H1 (cell line): Measurements from ENCODE around the gene FBN2. TPM values are rescaled to one million over a fixed set of nuclear protein-coding genes. Genes with fewer than 3 reads are reported as not detected.

Experiments
- CTCF ChIA-PET: fragments of 300-600 bp; sonication (Branson Sonifier 250); formaldehyde crosslinking; loops from one replicate; lab custom pipeline; 2021; ENCODE audit not compliant: partially characterized antibody; lab: Charles Lee
- POLR2A ChIA-PET: fragments of 300-600 bp; sonication (Branson Sonifier 250); formaldehyde crosslinking; loops from one replicate; lab custom pipeline; 2021; ENCODE audit warnings: inconsistent platforms; ENCODE audit not compliant: partially characterized antibody; lab: Charles Lee
- DNase-seq, 2 experiments: peaks; one replicate each; pipeline versions ENCODE4 v3.0.0 to v3.0.0-alpha.2; 2010 to 2022; ENCODE audit warnings: low spot score in 2 of 2, low read depth in 1 of 2, mixed read lengths in 1 of 2
- FAIRE-seq: peaks from 2 replicates; lab custom pipeline; 2011; peaks lifted over from hg19 to GRCh38; lab: Jason Lieb, UNC
- H2AFZ ChIP-seq: 2 replicates; pipeline ENCODE4 v1.8.1; 2012; ENCODE audit warnings: low read length, inconsistent platforms
- H2AK5ac ChIP-seq: 2 replicates; pipeline ENCODE4 v1.6.1; 2013; ENCODE audit warnings: low read depth, low read length
- H2BK120ac ChIP-seq: replicated peaks from 2 replicates; pipeline ENCODE3; 2013; ENCODE audit warnings: low read depth, low read length, inconsistent platforms
- H2BK12ac ChIP-seq: 2 replicates; pipeline ENCODE4 v1.6.1; 2013; ENCODE audit warnings: low read depth, low read length
- H2BK15ac ChIP-seq: 2 replicates; pipeline ENCODE4 v1.6.1; 2013; ENCODE audit warnings: low read length
- H2BK20ac ChIP-seq: 2 replicates; pipeline ENCODE4 v1.6.1; 2013; ENCODE audit warnings: low read length
- H2BK5ac ChIP-seq: 2 replicates; pipeline ENCODE4 v1.6.1; 2013; ENCODE audit warnings: low read depth, low read length
- H3K14ac ChIP-seq: 2 replicates; pipeline ENCODE4 v1.6.1; 2013; ENCODE audit warnings: inconsistent platforms; ENCODE audit not compliant: insufficient read length
- H3K18ac ChIP-seq: 2 replicates; pipeline ENCODE4 v1.6.1; 2013; ENCODE audit warnings: low read length; ENCODE audit errors: extremely low read depth
- H3K23ac ChIP-seq: 2 replicates; pipeline ENCODE4 v1.6.1; 2013; ENCODE audit warnings: inconsistent platforms; ENCODE audit not compliant: insufficient read length
- H3K23me2 ChIP-seq: 2 replicates; pipeline ENCODE4 v1.6.1; 2013; ENCODE audit warnings: low read depth, low read length
- H3K27ac ChIP-seq: 2 replicates; pipeline ENCODE4 v1.6.1; 2011; ENCODE audit warnings: low read depth, low read length, inconsistent platforms
- H3K27me3 ChIP-seq, 4 experiments: replicated peaks in 1 of 4; 1 replicate in 1 of 4; 2 replicates in 3 of 4; pipeline versions ENCODE4 v1.6.1 to v1.8.1; 2011 to 2013; ENCODE audit warnings: low read length in 3 of 4, mild to moderate bottlenecking in 3 of 4, inconsistent platforms in 2 of 4, mixed read lengths in 2 of 4, moderate library complexity in 1 of 4; ENCODE audit not compliant: control insufficient read depth in 3 of 4, insufficient read depth in 3 of 4; ENCODE audit errors: extremely low read depth in 1 of 4
- H3K36me3 ChIP-seq, 4 experiments: 2 replicates each; pipeline versions ENCODE4 v1.6.1 to v1.8.1; 2011 to 2013; ENCODE audit warnings: mild to moderate bottlenecking in 4 of 4, low read length in 3 of 4, moderate library complexity in 2 of 4, control low read depth in 1 of 4, inconsistent platforms in 1 of 4; ENCODE audit not compliant: insufficient read depth in 4 of 4, control insufficient read depth in 2 of 4
- H3K4ac ChIP-seq: replicated peaks from 2 replicates; pipeline ENCODE3; 2013; ENCODE audit warnings: low read length, low read depth, mixed read lengths, inconsistent platforms; ENCODE audit not compliant: insufficient read length
- H3K4me1 ChIP-seq, 4 experiments: replicated peaks in 1 of 4; 1 replicate in 1 of 4; 2 replicates in 3 of 4; pipeline versions ENCODE4 v1.6.1 to v1.8.1; 2011 to 2013; ENCODE audit warnings: low read length in 3 of 4, inconsistent platforms in 2 of 4, mixed read lengths in 1 of 4; ENCODE audit not compliant: insufficient read depth in 4 of 4, control insufficient read depth in 3 of 4
- H3K4me2 ChIP-seq, 2 experiments: 2 replicates each; pipeline versions ENCODE4 v1.6.1 to v1.8.1; 2011 to 2013; ENCODE audit warnings: low read depth in 2 of 2, low read length in 2 of 2, control low read depth in 1 of 2, inconsistent platforms in 1 of 2, mild to moderate bottlenecking in 1 of 2; ENCODE audit not compliant: insufficient read depth in 1 of 2
- H3K4me3 ChIP-seq, 4 experiments: fragments of 200-600, 300-600 bp in 1 of 4; sonication (generic), shearing (Covaris generic), sonication (Bioruptor Twin) in 1 of 4; 2 replicates each; pipeline versions ENCODE4 v1.5.1 to v1.8.1; 2011 to 2016; ENCODE audit warnings: low read length in 4 of 4, low read depth in 3 of 4, control low read depth in 2 of 4, inconsistent platforms in 2 of 4, mild to moderate bottlenecking in 2 of 4, mixed read lengths in 1 of 4, moderate library complexity in 1 of 4; ENCODE audit not compliant: insufficient read depth in 2 of 4; ENCODE audit errors: extremely low read depth in 1 of 4
- H3K56ac ChIP-seq: replicated peaks from 2 replicates; pipeline ENCODE3; 2013; ENCODE audit warnings: low read depth, mild to moderate bottlenecking, mixed read lengths, low read length, inconsistent platforms; ENCODE audit not compliant: insufficient read length
- H3K79me1 ChIP-seq: 2 replicates; pipeline ENCODE4 v1.6.1; 2013; ENCODE audit warnings: low read depth, low read length, control low read depth
- H3K79me2 ChIP-seq, 2 experiments: 2 replicates each; pipeline versions ENCODE4 v1.6.1 to v1.8.1; 2012 to 2013; ENCODE audit warnings: low read length in 2 of 2, mild to moderate bottlenecking in 2 of 2, inconsistent platforms in 1 of 2; ENCODE audit not compliant: insufficient read depth in 2 of 2, control insufficient read depth in 1 of 2
- H3K9ac ChIP-seq, 4 experiments: replicated peaks in 1 of 4; 1 replicate in 1 of 4; 2 replicates in 3 of 4; pipeline versions ENCODE4 v1.6.1 to v1.8.1; 2011 to 2013; ENCODE audit warnings: low read depth in 3 of 4, low read length in 3 of 4, control low read depth in 2 of 4, mild to moderate bottlenecking in 2 of 4, moderate library complexity in 2 of 4, inconsistent platforms in 1 of 4; ENCODE audit errors: extremely low read depth in 1 of 4
- H3K9me3 ChIP-seq, 2 experiments: 2 replicates each; pipeline versions ENCODE4 v1.6.1 to v1.8.1; 2012 to 2013; ENCODE audit warnings: mild to moderate bottlenecking in 2 of 2, moderate library complexity in 2 of 2, control low read depth in 1 of 2, inconsistent platforms in 1 of 2, low read depth in 1 of 2, low read length in 1 of 2, mixed read lengths in 1 of 2; ENCODE audit not compliant: insufficient read depth in 2 of 2
- H4K20me1 ChIP-seq, 2 experiments: replicated peaks in 1 of 2; 2 replicates each; pipeline versions ENCODE3 to v1.8.1; 2011 to 2013; ENCODE audit warnings: inconsistent platforms in 2 of 2, low read length in 2 of 2, mild to moderate bottlenecking in 1 of 2; ENCODE audit not compliant: insufficient read depth in 2 of 2, control insufficient read depth in 1 of 2
- H4K5ac ChIP-seq: 2 replicates; pipeline ENCODE4 v1.6.1; 2013; ENCODE audit warnings: low read length, low read depth, mixed read lengths, inconsistent platforms; ENCODE audit not compliant: insufficient read length
- H4K8ac ChIP-seq: 2 replicates; pipeline ENCODE4 v1.8.0; 2013; ENCODE audit warnings: mild to moderate bottlenecking, moderate library complexity, low read length, inconsistent platforms; ENCODE audit not compliant: insufficient read depth; ENCODE audit errors: extremely low read depth
- H4K91ac ChIP-seq: replicated peaks from 2 replicates; pipeline ENCODE3; 2013; ENCODE audit warnings: low read length, mixed read lengths, inconsistent platforms; ENCODE audit not compliant: insufficient read length
- ATF2 ChIP-seq: IDR thresholded peaks from 2 replicates; pipeline ENCODE4 v1.6.1; 2012; ENCODE audit warnings: low read length, inconsistent platforms
- ATF3 ChIP-seq: IDR thresholded peaks from 2 replicates; pipeline ENCODE4 v1.6.1; 2011; ENCODE audit warnings: low read depth, mild to moderate bottlenecking, low read length; ENCODE audit not compliant: insufficient read depth
- BCL11A ChIP-seq, 2 experiments: IDR thresholded peaks; one replicate each; pipeline ENCODE4 v1.6.1; 2011; ENCODE audit warnings: low read depth in 2 of 2, low read length in 2 of 2, mild to moderate bottlenecking in 2 of 2
- CHD1 ChIP-seq: IDR thresholded peaks from 2 replicates; pipeline ENCODE4 v1.6.1; 2012; ENCODE audit warnings: low read depth, low read length, improper control_type of control experiment
- EP300 ChIP-seq, 2 experiments: IDR thresholded peaks; 1 replicate in 1 of 2; 2 replicates in 1 of 2; pipeline ENCODE4 v1.6.1; 2011 to 2012; ENCODE audit warnings: low read depth in 2 of 2, low read length in 2 of 2, mild to moderate bottlenecking in 2 of 2, borderline replicate concordance in 1 of 2, inconsistent platforms in 1 of 2, moderate library complexity in 1 of 2
- HDAC6 ChIP-seq: IDR thresholded peaks from one replicate; pipeline ENCODE4 v1.7.1; 2012; ENCODE audit warnings: low read depth, mild to moderate bottlenecking, inconsistent platforms, low read length, moderate library complexity
- KDM1A ChIP-seq: fragments of 200-600, 300-600 bp; sonication (generic); IDR thresholded peaks from 2 replicates; pipeline ENCODE4 v1.7.1; 2016; ENCODE audit warnings: mild to moderate bottlenecking, low read length, borderline replicate concordance
- NRF1 ChIP-seq: IDR thresholded peaks from 2 replicates; pipeline ENCODE4 v1.6.1; 2011; ENCODE audit warnings: mild to moderate bottlenecking, low read depth, low read length, improper control_type of control experiment
- POU5F1 ChIP-seq: IDR thresholded peaks from 2 replicates; pipeline ENCODE4 v1.6.1; 2011; ENCODE audit warnings: low read depth, mild to moderate bottlenecking, low read length, moderate library complexity
- SIX5 ChIP-seq: IDR thresholded peaks from 2 replicates; pipeline ENCODE4 v1.6.1; 2011; ENCODE audit warnings: mild to moderate bottlenecking, low read depth, low read length
- SUZ12 ChIP-seq: fragments of 200-600 bp; sonication (generic); IDR thresholded peaks from 2 replicates; pipeline ENCODE4 v1.6.1; 2012; ENCODE audit warnings: mild to moderate bottlenecking, inconsistent platforms, low read length, moderate library complexity, mixed read lengths
- WGBS, 2 experiments: shearing (Covaris generic) in 1 of 2; methylation state at CpG; one replicate each; pipeline versions ENCODE4 v1.1.6 to v1.1.7; 2013 to 2015; ENCODE audit warnings: low lambda C conversion rate in 2 of 2, mixed read lengths in 2 of 2, inconsistent platforms in 1 of 2, low coverage in 1 of 2, missing lambda C conversion rate in 1 of 2; ENCODE audit not compliant: insufficient replicate concordance in 2 of 2, insufficient coverage in 1 of 2, insufficient read length in 1 of 2; ENCODE audit errors: extremely low coverage in 1 of 2, missing lambda C conversion rate in 1 of 2; 5-methylcytosine and 5-hydroxymethylcytosine counted together
- polyA plus RNA-seq, 7 experiments: library from polyadenylated mRNA; depleted of rRNA in 3 of 7; stranded (reverse) in 5 of 7; unstranded in 2 of 7; fragments of >200 nt in 5 of 7; fragments of 200-250 nt in 2 of 7; gene quantifications; 1 replicate in 5 of 7; 2 replicates in 1 of 7; 4 replicates in 1 of 7; pipeline versions ENCODE4 v1.2.1 to v1.2.3, GENCODE V29; 2011 to 2013; ENCODE audit warnings: missing spikeins in 2 of 7, mixed read lengths in 2 of 7
- total RNA-seq: library from RNA; stranded (reverse); fragmentation: NEBNext Ultra II Directional; extraction: Animal tissue kit (Norgen Biotek cat#: 25700); gene quantifications from 2 replicates; pipeline ENCODE4 v1.2.1, GENCODE V29; 2021

Gene FBN2
- total and polyA plus RNA-seq, 2 of the 8 experiments (the other 6 are each of a cell fraction or from before 2014, with no cell fraction given) = 14.1 to 16.3 TPM

- H3K4me3 ChIP-seq = no peak overlapping the region
- no peak overlapping the region for H3K23ac ChIP-seq
- H3K23me2 ChIP-seq = no peaks in the 10 kb centered on the region
- H4K8ac ChIP-seq = no peak overlapping the region
- H3K9ac ChIP-seq = no peak overlapping the region
- no peak overlapping the region for H2BK120ac ChIP-seq
- ChIA-PET POLR2A (no interaction called here), CTCF (interaction anchor here (1.0 to 1.3 kb wide), 2 partner anchors 25 to 30 kb away, joined by 3 to 4 read pairs; no protein-coding TSS in a partner anchor)
- no peak overlapping the region for H3K56ac ChIP-seq
- H3K18ac ChIP-seq = no peak overlapping the region
- no peaks in the 10 kb centered on the region for H4K20me1 ChIP-seq
- H2BK20ac ChIP-seq = no peak overlapping the region
- 89% methylated on average over 5 of the region's 7 CpGs; no CpG with 5 or more reads in 1 of the 2 experiments for WGBS, 2 experiments
- H4K91ac ChIP-seq = no peak overlapping the region
- H3K27ac ChIP-seq = no peak overlapping the region
- FAIRE-seq (no peak), DNase-seq (no peak)
- peak overlapping the region; percentile 10 for H4K5ac ChIP-seq
- H3K79me1 ChIP-seq = no peaks in the 10 kb centered on the region
- no peak overlapping the region; a peak in 1 of 4 replicates for H3K4me2 ChIP-seq
- no peak overlapping the region for H2BK5ac ChIP-seq
- peaks cover 0 to 7% (median 3%) of the 10 kb centered on the region in 4 experiments; a peak in 3 of 7 replicates for H3K4me1 ChIP-seq
- H2AK5ac ChIP-seq = no peak overlapping the region
- no peaks in the 10 kb centered on the region for H3K79me2 ChIP-seq
- H3K9me3 ChIP-seq = no peaks in the 10 kb centered on the region
- no peaks in the 10 kb centered on the region for H3K36me3 ChIP-seq
- no peak overlapping the region for H2BK15ac ChIP-seq
- no peak overlapping the region for H3K4ac ChIP-seq
- no peak overlapping the region for H3K14ac ChIP-seq
- no peaks in the 10 kb centered on the region for H3K27me3 ChIP-seq
- no peak overlapping the region for H2BK12ac ChIP-seq
- peak overlapping the region; percentile 51; the same call in 1 of the 2 replicates for H2AFZ ChIP-seq
- TF ChIP-seq ATF3 (no peak), EP300 (IDR thresholded peaks at IDR 0.05; ENCODE audit: borderline replicate concordance in 1 of 2, low read depth in 2 of 2, low read length in 2 of 2) (no peak), HDAC6 (no peak), BCL11A (IDR thresholded peaks at IDR 0.05; ENCODE audit: low read depth in 2 of 2, low read length in 2 of 2) (no peak), SUZ12 (no peak), ATF2 (no peak), SIX5 (no peak), POU5F1 (no peak), KDM1A (no peak), CHD1 (no peak), NRF1 (no peak)
These were observed 82.1 kb downstream of the FBN2 start for GRCh38 chr5:128455841-128456361.
